Keratinocyte (primary cell): ENCODE data around the gene MRPS27. TPM values are rescaled to one million over a fixed set of nuclear protein-coding genes. Genes with fewer than 3 reads are reported as not detected.

Source experiments
- DNase-seq: peaks from one replicate; pipeline ENCODE4 v3.0.0-alpha.2; 2011; ENCODE audit warnings: low read depth, missing footprints, low spot score
- FAIRE-seq: peaks from 2 replicates; lab custom pipeline; 2011; peaks lifted over from hg19 to GRCh38; lab: Jason Lieb, UNC
- H2AFZ ChIP-seq: 2 replicates; pipeline ENCODE4 v1.6.0; 2012; ENCODE audit warnings: low read length, control low read depth, inconsistent platforms; ENCODE audit not compliant: control insufficient read depth
- H3K27ac ChIP-seq: 2 replicates; pipeline ENCODE4 v1.5.1; 2011; ENCODE audit warnings: low read length; ENCODE audit not compliant: control insufficient read depth, insufficient read depth
- H3K27me3 ChIP-seq: 3 replicates; pipeline ENCODE4 v1.6.0; 2011; ENCODE audit warnings: low read length; ENCODE audit not compliant: control insufficient read depth, insufficient read depth; ENCODE audit errors: extremely low read depth
- H3K36me3 ChIP-seq, 2 experiments: 2 replicates in 1 of 2; 3 replicates in 1 of 2; pipeline ENCODE4 v1.5.1; 2011; ENCODE audit warnings: low read length in 2 of 2, mild to moderate bottlenecking in 1 of 2; ENCODE audit not compliant: control insufficient read depth in 2 of 2, insufficient read depth in 2 of 2; ENCODE audit errors: extremely low read depth in 1 of 2
- H3K4me1 ChIP-seq: 3 replicates; pipeline ENCODE4 v1.5.1; 2011; ENCODE audit warnings: low read length; ENCODE audit not compliant: control insufficient read depth, insufficient read depth; ENCODE audit errors: extremely low read depth
- H3K4me2 ChIP-seq: 3 replicates; pipeline ENCODE4 v1.6.0; 2011; ENCODE audit warnings: low read depth, low read length; ENCODE audit not compliant: control insufficient read depth, insufficient read depth; ENCODE audit errors: extremely low read depth
- H3K4me3 ChIP-seq, 3 experiments: fragments of 200-600 bp in 1 of 3; sonication (generic) in 1 of 3; 2 replicates in 2 of 3; 3 replicates in 1 of 3; pipeline ENCODE4 v1.5.1; 2011 to 2016; ENCODE audit warnings: low read length in 3 of 3, mild to moderate bottlenecking in 3 of 3, control low read depth in 2 of 3, inconsistent platforms in 1 of 3, low read depth in 1 of 3, mixed read lengths in 1 of 3, mixed run types in 1 of 3, moderate library complexity in 1 of 3; ENCODE audit not compliant: control insufficient read depth in 2 of 3, insufficient read depth in 2 of 3; ENCODE audit errors: extremely low read depth in 1 of 3
- H3K79me2 ChIP-seq: 2 replicates; pipeline ENCODE4 v1.6.0; 2012; ENCODE audit warnings: low read length; ENCODE audit not compliant: control insufficient read depth, insufficient read depth
- H3K9ac ChIP-seq: 3 replicates; pipeline ENCODE4 v1.6.0; 2011; ENCODE audit warnings: low read length; ENCODE audit not compliant: control insufficient read depth, insufficient read depth; ENCODE audit errors: extremely low read depth
- H3K9me1 ChIP-seq: 3 replicates; pipeline ENCODE4 v1.6.0; 2011; ENCODE audit warnings: low read length; ENCODE audit not compliant: control insufficient read depth, insufficient read depth; ENCODE audit errors: extremely low read depth
- H3K9me3 ChIP-seq: 2 replicates; pipeline ENCODE4 v1.5.1; 2012; ENCODE audit warnings: low read depth, low read length; ENCODE audit not compliant: control insufficient read depth
- H4K20me1 ChIP-seq: 3 replicates; pipeline ENCODE4 v1.6.0; 2011; ENCODE audit warnings: low read length; ENCODE audit not compliant: control insufficient read depth, insufficient read depth; ENCODE audit errors: extremely low read depth
- CTCF ChIP-seq, 3 experiments: IDR thresholded peaks in 1 of 3; conservative IDR thresholded peaks in 1 of 3; optimal IDR thresholded peaks in 1 of 3; 2 replicates in 2 of 3; 3 replicates in 1 of 3; pipeline versions ENCODE3 to v1.5.1; 2011; ENCODE audit warnings: low read length in 3 of 3, mild to moderate bottlenecking in 3 of 3, moderate library complexity in 2 of 3, control low read depth in 1 of 3, inconsistent platforms in 1 of 3; ENCODE audit not compliant: insufficient read depth in 2 of 3; ENCODE audit errors: extremely low read depth in 1 of 3
- EZH2 ChIP-seq: IDR thresholded peaks from one replicate; pipeline ENCODE4 v1.6.1; 2012; ENCODE audit warnings: inconsistent platforms, mild to moderate bottlenecking, low read length, moderate library complexity
- dilution Hi-C: fragments of 300-500 bp; cut with MboI; formaldehyde crosslinking; loops from one replicate; pipeline ENCODE4 v1.7.0; 2020; ENCODE audit warnings: low sequenced_read_pairs; ENCODE audit not compliant: extremely low pct_ligation_motif_present
- polyA plus RNA-seq, 5 experiments: library from polyadenylated mRNA; depleted of rRNA in 3 of 5; stranded (reverse) in 3 of 5; stranded (forward) in 1 of 5; unstranded in 1 of 5; fragments of >200 nt; gene quantifications; 1 replicate in 1 of 5; 2 replicates in 3 of 5; 3 replicates in 1 of 5; pipeline versions ENCODE4 v1.2.1 to v1.2.3, GENCODE V29; 2011 to 2012; ENCODE audit warnings: missing spikeins in 2 of 5, low read depth in 1 of 5, low replicate concordance in 1 of 5

Gene MRPS27
- polyA plus RNA-seq, 1 donor (not counting 4 experiments of a cell fraction or from before 2014, with no cell fraction given) = 98.7 TPM

GRCh38 chr5:72356361-72356760 is 36.3 kb upstream of the MRPS27 start:
- no peak for FAIRE-seq
- peaks cover 6 to 11% of the 10 kb centered on the region in 2 experiments for H3K36me3 ChIP-seq

GRCh38 chr5:72355706-72356299 is 35.8 kb upstream of the MRPS27 start:
- H4K20me1 ChIP-seq = no peaks in the 10 kb centered on the region
- no peak for TF ChIP-seq EZH2
- TF ChIP-seq CTCF (optimal IDR thresholded peaks at IDR 0.05 in 1 of 3, IDR thresholded peaks at IDR 0.05 in 1 of 3, conservative IDR thresholded peaks at IDR 0.05 in 1 of 3; ENCODE audit: extremely low read depth in 1 of 3, insufficient read depth in 2 of 3, low read length in 3 of 3) = peak; percentile 53 to 90 (median 64)
- no peak for DNase-seq
- H3K27me3 ChIP-seq = no peaks in the 10 kb centered on the region
- no peak overlapping the region for H3K9ac ChIP-seq
- dilution Hi-C loops = no loop called here
- H3K4me3 ChIP-seq = no peak overlapping the region
- H3K79me2 ChIP-seq = no peaks in the 10 kb centered on the region
- H3K4me1 ChIP-seq = no peaks in the 10 kb centered on the region
- H3K36me3 ChIP-seq = peaks cover 6 to 8% of the 10 kb centered on the region in 2 experiments
- H2AFZ ChIP-seq = no peak overlapping the region
- H3K27ac ChIP-seq = no peak overlapping the region
- H3K9me1 ChIP-seq = no peaks in the 10 kb centered on the region
- no peaks in the 10 kb centered on the region for H3K9me3 ChIP-seq
- no peak overlapping the region for H3K4me2 ChIP-seq
- FAIRE-seq = peak; percentile 63

More at GRCh38 chr5:72356361-72356760, 36.3 kb upstream of the MRPS27 start:
- Histone ChIP-seq H3K4me2 (no peak overlapping the region), H3K9me3 (no peaks in the 10 kb centered on the region), H3K27ac (no peak overlapping the region), H3K79me2 (no peaks in the 10 kb centered on the region), H3K27me3 (no peaks in the 10 kb centered on the region), H3K4me1 (no peaks in the 10 kb centered on the region), H2AFZ (no peak overlapping the region), H3K9ac (no peak overlapping the region), H4K20me1 (no peaks in the 10 kb centered on the region), H3K9me1 (no peaks in the 10 kb centered on the region), H3K4me3 (no peak overlapping the region)
- dilution Hi-C loops = no loop called here
- DNase-seq = no peak
- no peak for TF ChIP-seq EZH2
- TF ChIP-seq CTCF (optimal IDR thresholded peaks at IDR 0.05 in 1 of 3, IDR thresholded peaks at IDR 0.05 in 1 of 3, conservative IDR thresholded peaks at IDR 0.05 in 1 of 3; ENCODE audit: extremely low read depth in 1 of 3, insufficient read depth in 2 of 3, low read length in 3 of 3) = no peak
